ENCODE results near the gene CEP112. TPM values are rescaled to one million over a fixed set of nuclear protein-coding genes. Genes with fewer than 3 reads are reported as not detected.

Gene CEP112
- total and polyA plus RNA-seq, 2 of the 13 experiments (the other 11 are each of a cell fraction or from before 2014, with no cell fraction given), result 1.2 to 3.4 TPM

DNA sequence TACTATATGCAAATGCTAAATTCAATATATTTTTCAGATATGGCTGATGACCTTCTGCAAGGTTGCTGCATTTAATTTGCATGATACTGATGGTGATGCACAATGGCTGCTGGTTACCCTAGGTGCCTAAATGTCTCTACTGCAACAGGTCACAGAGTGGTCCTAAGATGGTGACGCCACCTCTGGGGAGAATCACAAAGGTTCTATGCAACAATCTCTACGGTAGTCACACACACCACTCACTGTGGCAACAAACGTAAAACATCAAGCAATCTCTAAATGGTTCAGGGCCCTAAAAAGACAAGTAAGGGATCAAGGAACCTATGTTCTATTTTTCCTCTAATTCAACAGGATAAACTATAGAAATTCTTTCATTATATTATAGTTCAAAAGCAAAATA is 293.3 kb downstream of the CEP112 start:
- no peak for TF ChIP-seq SP1 (IDR thresholded peaks at IDR 0.05)
- no peak for TF ChIP-seq SP1 (CRISPR knock-in tag; IDR thresholded peaks at IDR 0.05)
- no peak for TF ChIP-seq YY1 (IDR thresholded peaks at IDR 0.05; ENCODE audit: insufficient read depth, insufficient replicate concordance, low read depth, low read length)
- TF ChIP-seq ZMYM2 (CRISPR knock-in tag; IDR thresholded peaks at IDR 0.05), result no peak
- TF ChIP-seq, protein P1, sequence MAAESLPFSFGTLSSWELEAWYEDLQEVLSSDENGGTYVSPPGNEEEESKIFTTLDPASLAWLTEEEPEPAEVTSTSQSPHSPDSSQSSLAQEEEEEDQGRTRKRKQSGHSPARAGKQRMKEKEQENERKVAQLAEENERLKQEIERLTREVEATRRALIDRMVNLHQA (CRISPR knock-in tag; IDR thresholded peaks at IDR 0.05), result no peak
- no peak for TF ChIP-seq ASH2L (IDR thresholded peaks at IDR 0.05; ENCODE audit: insufficient read length, low read depth, low read length)
- TF ChIP-seq PLRG1 (conservative IDR thresholded peaks at IDR 0.05), result no peak
- TF ChIP-seq ZNF30 (CRISPR knock-in tag; IDR thresholded peaks at IDR 0.05), result no peak
- TF ChIP-seq U2AF2 (IDR thresholded peaks at IDR 0.05; ENCODE audit: low read depth, low read length), result no peak
- no peak for TF ChIP-seq HNRNPK (IDR thresholded peaks at IDR 0.05; ENCODE audit: low read depth, low read length, poor library complexity, severe bottlenecking)
- TF ChIP-seq, protein P2, sequence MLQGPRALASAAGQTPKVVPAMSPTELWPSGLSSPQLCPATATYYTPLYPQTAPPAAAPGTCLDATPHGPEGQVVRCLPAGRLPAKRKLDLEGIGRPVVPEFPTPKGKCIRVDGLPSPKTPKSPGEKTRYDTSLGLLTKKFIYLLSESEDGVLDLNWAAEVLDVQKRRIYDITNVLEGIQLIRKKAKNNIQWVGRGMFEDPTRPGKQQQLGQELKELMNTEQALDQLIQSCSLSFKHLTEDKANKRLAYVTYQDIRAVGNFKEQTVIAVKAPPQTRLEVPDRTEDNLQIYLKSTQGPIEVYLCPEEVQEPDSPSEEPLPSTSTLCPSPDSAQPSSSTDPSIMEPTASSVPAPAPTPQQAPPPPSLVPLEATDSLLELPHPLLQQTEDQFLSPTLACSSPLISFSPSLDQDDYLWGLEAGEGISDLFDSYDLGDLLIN (CRISPR knock-in tag; IDR thresholded peaks at IDR 0.05; ENCODE audit: borderline replicate concordance), result no peak
- no peak for TF ChIP-seq GLI4 (CRISPR knock-in tag; IDR thresholded peaks at IDR 0.05; ENCODE audit: borderline replicate concordance)
- TF ChIP-seq NFE2 (CRISPR knock-in tag; IDR thresholded peaks at IDR 0.05), result no peak
- no peak for TF ChIP-seq ZNF281 (CRISPR knock-in tag; IDR thresholded peaks at IDR 0.05; ENCODE audit: borderline replicate concordance)
- no peak for TF ChIP-seq ZNF616 (CRISPR knock-in tag; IDR thresholded peaks at IDR 0.05; ENCODE audit: low read depth)
- TF ChIP-seq, protein P3, sequence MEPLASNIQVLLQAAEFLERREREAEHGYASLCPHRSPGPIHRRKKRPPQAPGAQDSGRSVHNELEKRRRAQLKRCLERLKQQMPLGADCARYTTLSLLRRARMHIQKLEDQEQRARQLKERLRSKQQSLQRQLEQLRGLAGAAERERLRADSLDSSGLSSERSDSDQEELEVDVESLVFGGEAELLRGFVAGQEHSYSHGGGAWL (CRISPR knock-in tag; IDR thresholded peaks at IDR 0.05), result no peak
- TF ChIP-seq GPBP1L1 (CRISPR knock-in tag; IDR thresholded peaks at IDR 0.05), result no peak
- no peak for TF ChIP-seq ZNF839 (CRISPR knock-in tag; IDR thresholded peaks at IDR 0.05; ENCODE audit: borderline replicate concordance)
- no peak for TF ChIP-seq ZNF7 (CRISPR knock-in tag; IDR thresholded peaks at IDR 0.05)
- no peak for TF ChIP-seq TBX2 (CRISPR knock-in tag; IDR thresholded peaks at IDR 0.05; ENCODE audit: borderline replicate concordance)
- H3K36me3 ChIP-seq (replicated peaks in 1 of 2; ENCODE audit: control insufficient read depth in 1 of 2, insufficient read depth in 2 of 2, low read length in 2 of 2), result no peaks in the 10 kb centered on the region
- no peak overlapping the region for H3K9ac ChIP-seq (ENCODE audit: insufficient read depth, low read depth, low read length)
- H3K4me2 ChIP-seq (ENCODE audit: low read depth, low read length), result no peak overlapping the region
- no peak overlapping the region for H2AFZ ChIP-seq (ENCODE audit: low read length)
- POLR2A ChIA-PET, result no interaction called here
- H3K4me1 ChIP-seq (ENCODE audit: insufficient read depth, low read length), result no peaks in the 10 kb centered on the region
- BruUV-seq (replicated peaks), result no TSS peak
- no peaks in the 10 kb centered on the region for H3K79me2 ChIP-seq (ENCODE audit: insufficient read depth, low read length)
- no peaks in the 10 kb centered on the region for H3K9me3 ChIP-seq (ENCODE audit: low read length)
- 73% methylated on average over 3 of the region's 3 CpGs for WGBS (ENCODE audit: low lambda C conversion rate)
- in situ Hi-C loops (cut with HindIII; ENCODE audit: extremely low pct_ligation_motif_present, low pct_unique_long_range_greater_than_20kb), result no loop called here
- no peak for FAIRE-seq
- no peak overlapping the region for H3K4me3 ChIP-seq (replicated peaks in 1 of 3; ENCODE audit: insufficient read depth in 1 of 3, low read depth in 2 of 3, low read length in 3 of 3)
- H3K27ac ChIP-seq (ENCODE audit: extremely low read length, insufficient read depth, low read length), result no peak overlapping the region
- no peaks in the 10 kb centered on the region for H3K27me3 ChIP-seq (ENCODE audit: control insufficient read depth in 1 of 2, insufficient read depth in 2 of 2, low read length in 2 of 2)
- DNase-seq (ENCODE audit: low spot score), result no peak
- CTCF ChIA-PET (ENCODE audit: low intra/inter-chr PET ratio, low total read pairs), result no interaction called here
- no peaks in the 10 kb centered on the region for H4K20me1 ChIP-seq (ENCODE audit: insufficient read depth, low read length)
- intact Hi-C loops (cut with micrococcal nuclease; ENCODE audit: unreplicated experiment), result no loop called here
- no peak for ATAC-seq

Data from HepG2 (cell line).